GM23338 (cell line): ENCODE results near the gene TFEB.
"Not testable (repeated sequence)": the region's sequence is repeated elsewhere in the genome, so short reads cannot be mapped to it uniquely, and the experiment has no call there.

Experiments
- CREB1 ChIP-seq: fragments of 250-450 bp; sonication (Bioruptor Pico); IDR thresholded peaks from 2 replicates; pipeline ENCODE4 v1.5.0; 2020; ENCODE audit warnings: low read depth, mild to moderate bottlenecking, moderate library complexity
- EZH2 ChIP-seq: fragments of 200-600 bp; sonication (generic); IDR thresholded peaks from one replicate; pipeline ENCODE4 v1.8.0; 2017; ENCODE audit warnings: antibody characterized with exemption, mild to moderate bottlenecking, low read depth; ENCODE audit not compliant: unreplicated experiment
- EZH2phosphoT487 ChIP-seq: fragments of 200-600 bp; sonication (generic); IDR thresholded peaks from one replicate; pipeline ENCODE4 v1.8.1; 2018; ENCODE audit warnings: antibody characterized with exemption; ENCODE audit not compliant: unreplicated experiment
- JUNB ChIP-seq: IDR thresholded peaks from one replicate; pipeline ENCODE4 v1.6.1; 2016; ENCODE audit warnings: antibody characterized with exemption; ENCODE audit not compliant: unreplicated experiment
- NANOG ChIP-seq: IDR thresholded peaks from 2 replicates; pipeline ENCODE4 v1.6.1; 2016; ENCODE audit warnings: antibody characterized with exemption, borderline replicate concordance
- POLR2AphosphoS5 ChIP-seq: IDR thresholded peaks from 2 replicates; pipeline ENCODE4 v1.6.1; 2016; ENCODE audit warnings: antibody characterized with exemption, low read depth
- STAT1 ChIP-seq: IDR thresholded peaks from one replicate; pipeline ENCODE4 v1.6.1; 2016; ENCODE audit warnings: antibody characterized with exemption; ENCODE audit not compliant: unreplicated experiment
- ZNF114 ChIP-seq: fragments of 250-450 bp; sonication (Bioruptor Pico); IDR thresholded peaks from 2 replicates; pipeline ENCODE4 v1.5.0; 2020; ENCODE audit warnings: mild to moderate bottlenecking, moderate library complexity
- ZNF331 ChIP-seq: fragments of 250-450 bp; sonication (Bioruptor Pico); IDR thresholded peaks from 2 replicates; pipeline ENCODE4 v1.5.0; 2020; ENCODE audit warnings: low read depth, mild to moderate bottlenecking, moderate library complexity
- TF ChIP-seq, protein P1 (sequence below), 2 experiments: fragments of 200-600 bp in 1 of 2; sonication (generic) in 1 of 2; conservative IDR thresholded peaks; 2 replicates each; pipeline versions ENCODE4 v1.5.1 to v1.6.1; 2016 to 2017; ENCODE audit warnings: antibody characterized with exemption in 2 of 2, low read depth in 2 of 2, mild to moderate bottlenecking in 2 of 2, moderate library complexity in 1 of 2
- TF ChIP-seq, protein P2 (sequence below): IDR thresholded peaks from one replicate; pipeline ENCODE4 v1.6.1; 2018; ENCODE audit warnings: antibody characterized with exemption; ENCODE audit not compliant: unreplicated experiment
- TF ChIP-seq, protein P3 (sequence below): IDR thresholded peaks from 2 replicates; pipeline ENCODE4 v1.6.1; 2016; ENCODE audit warnings: antibody characterized with exemption

DNA sequence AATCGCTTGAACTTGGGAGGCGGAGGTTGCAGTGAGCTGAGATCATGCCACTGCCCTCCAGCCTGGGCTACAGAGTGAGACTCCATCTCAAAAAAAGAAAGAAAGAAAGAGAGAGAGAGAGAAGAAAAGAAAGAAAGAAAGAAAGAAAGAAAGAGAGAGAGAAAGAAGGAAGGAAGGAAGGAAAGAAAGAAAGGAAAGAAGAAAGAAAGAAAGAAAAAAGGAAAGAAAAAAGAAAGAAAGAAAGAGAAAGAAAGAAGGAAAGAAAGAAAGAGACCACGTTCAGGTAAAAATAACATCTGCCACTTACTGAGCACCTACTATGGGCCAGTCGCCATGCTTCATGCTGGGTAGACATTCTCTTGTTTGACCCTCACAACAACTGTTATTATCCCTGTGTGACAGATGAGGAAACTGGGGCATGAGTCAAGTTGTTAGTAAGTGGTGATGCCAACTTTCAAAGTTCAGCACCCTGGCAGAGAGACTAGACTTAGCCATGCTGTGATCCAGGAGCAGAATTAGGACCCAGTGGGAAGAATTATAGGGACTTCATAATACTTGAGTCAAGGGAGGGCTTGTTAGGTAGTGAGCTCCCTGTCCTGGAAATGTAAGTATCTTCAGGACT is 30.7 kb upstream of the TFEB start:
- TF ChIP-seq, protein P1, sequence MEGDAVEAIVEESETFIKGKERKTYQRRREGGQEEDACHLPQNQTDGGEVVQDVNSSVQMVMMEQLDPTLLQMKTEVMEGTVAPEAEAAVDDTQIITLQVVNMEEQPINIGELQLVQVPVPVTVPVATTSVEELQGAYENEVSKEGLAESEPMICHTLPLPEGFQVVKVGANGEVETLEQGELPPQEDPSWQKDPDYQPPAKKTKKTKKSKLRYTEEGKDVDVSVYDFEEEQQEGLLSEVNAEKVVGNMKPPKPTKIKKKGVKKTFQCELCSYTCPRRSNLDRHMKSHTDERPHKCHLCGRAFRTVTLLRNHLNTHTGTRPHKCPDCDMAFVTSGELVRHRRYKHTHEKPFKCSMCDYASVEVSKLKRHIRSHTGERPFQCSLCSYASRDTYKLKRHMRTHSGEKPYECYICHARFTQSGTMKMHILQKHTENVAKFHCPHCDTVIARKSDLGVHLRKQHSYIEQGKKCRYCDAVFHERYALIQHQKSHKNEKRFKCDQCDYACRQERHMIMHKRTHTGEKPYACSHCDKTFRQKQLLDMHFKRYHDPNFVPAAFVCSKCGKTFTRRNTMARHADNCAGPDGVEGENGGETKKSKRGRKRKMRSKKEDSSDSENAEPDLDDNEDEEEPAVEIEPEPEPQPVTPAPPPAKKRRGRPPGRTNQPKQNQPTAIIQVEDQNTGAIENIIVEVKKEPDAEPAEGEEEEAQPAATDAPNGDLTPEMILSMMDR (conservative IDR thresholded peaks at IDR 0.05; ENCODE audit: low read depth in 2 of 2) = not testable (repeated sequence)
- not testable (repeated sequence) for TF ChIP-seq EZH2; EZH2phosphoT487; JUNB; POLR2AphosphoS5; CREB1 (CRISPR knock-in tag); STAT1; NANOG; ZNF114; ZNF331
- TF ChIP-seq, protein P2, sequence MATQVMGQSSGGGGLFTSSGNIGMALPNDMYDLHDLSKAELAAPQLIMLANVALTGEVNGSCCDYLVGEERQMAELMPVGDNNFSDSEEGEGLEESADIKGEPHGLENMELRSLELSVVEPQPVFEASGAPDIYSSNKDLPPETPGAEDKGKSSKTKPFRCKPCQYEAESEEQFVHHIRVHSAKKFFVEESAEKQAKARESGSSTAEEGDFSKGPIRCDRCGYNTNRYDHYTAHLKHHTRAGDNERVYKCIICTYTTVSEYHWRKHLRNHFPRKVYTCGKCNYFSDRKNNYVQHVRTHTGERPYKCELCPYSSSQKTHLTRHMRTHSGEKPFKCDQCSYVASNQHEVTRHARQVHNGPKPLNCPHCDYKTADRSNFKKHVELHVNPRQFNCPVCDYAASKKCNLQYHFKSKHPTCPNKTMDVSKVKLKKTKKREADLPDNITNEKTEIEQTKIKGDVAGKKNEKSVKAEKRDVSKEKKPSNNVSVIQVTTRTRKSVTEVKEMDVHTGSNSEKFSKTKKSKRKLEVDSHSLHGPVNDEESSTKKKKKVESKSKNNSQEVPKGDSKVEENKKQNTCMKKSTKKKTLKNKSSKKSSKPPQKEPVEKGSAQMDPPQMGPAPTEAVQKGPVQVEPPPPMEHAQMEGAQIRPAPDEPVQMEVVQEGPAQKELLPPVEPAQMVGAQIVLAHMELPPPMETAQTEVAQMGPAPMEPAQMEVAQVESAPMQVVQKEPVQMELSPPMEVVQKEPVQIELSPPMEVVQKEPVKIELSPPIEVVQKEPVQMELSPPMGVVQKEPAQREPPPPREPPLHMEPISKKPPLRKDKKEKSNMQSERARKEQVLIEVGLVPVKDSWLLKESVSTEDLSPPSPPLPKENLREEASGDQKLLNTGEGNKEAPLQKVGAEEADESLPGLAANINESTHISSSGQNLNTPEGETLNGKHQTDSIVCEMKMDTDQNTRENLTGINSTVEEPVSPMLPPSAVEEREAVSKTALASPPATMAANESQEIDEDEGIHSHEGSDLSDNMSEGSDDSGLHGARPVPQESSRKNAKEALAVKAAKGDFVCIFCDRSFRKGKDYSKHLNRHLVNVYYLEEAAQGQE = not testable (repeated sequence)
- TF ChIP-seq, protein P3, sequence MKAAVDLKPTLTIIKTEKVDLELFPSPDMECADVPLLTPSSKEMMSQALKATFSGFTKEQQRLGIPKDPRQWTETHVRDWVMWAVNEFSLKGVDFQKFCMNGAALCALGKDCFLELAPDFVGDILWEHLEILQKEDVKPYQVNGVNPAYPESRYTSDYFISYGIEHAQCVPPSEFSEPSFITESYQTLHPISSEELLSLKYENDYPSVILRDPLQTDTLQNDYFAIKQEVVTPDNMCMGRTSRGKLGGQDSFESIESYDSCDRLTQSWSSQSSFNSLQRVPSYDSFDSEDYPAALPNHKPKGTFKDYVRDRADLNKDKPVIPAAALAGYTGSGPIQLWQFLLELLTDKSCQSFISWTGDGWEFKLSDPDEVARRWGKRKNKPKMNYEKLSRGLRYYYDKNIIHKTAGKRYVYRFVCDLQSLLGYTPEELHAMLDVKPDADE = not testable (repeated sequence)
